ENCODE data around the gene UBE2L5. TPM values are rescaled to one million over a fixed set of nuclear protein-coding genes. Genes with fewer than 3 reads are reported as not detected.

The UBE2L5 gene
- total and polyA plus RNA-seq, 2 of the 8 experiments (the other 6 are each of a cell fraction or from before 2014, with no cell fraction given) = not detected

DNA sequence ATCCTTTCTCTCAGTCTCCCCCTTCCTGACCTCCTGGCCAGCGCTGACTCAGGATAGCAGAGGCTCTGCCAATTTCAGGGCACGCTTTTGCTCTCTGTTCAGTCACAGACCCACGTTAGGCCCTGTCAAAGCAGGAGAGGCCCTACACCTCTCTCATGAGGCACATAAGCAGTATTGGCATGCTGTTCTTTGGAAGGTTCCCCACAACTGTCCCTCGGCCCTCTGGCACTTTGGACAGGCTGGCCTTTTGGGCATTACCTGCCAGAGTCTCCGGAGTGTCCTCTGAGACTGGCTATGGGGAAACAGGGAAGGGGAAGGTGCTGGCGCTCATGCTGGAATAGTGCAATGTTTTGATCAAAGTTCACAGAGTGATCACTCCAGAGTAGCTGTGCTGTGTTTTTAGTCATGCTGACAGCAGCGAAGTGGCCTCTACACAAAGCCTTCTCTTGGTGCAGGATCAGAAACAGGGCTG is 23.7 kb upstream of the UBE2L5 start (continued):
- TF ChIP-seq, protein P1, sequence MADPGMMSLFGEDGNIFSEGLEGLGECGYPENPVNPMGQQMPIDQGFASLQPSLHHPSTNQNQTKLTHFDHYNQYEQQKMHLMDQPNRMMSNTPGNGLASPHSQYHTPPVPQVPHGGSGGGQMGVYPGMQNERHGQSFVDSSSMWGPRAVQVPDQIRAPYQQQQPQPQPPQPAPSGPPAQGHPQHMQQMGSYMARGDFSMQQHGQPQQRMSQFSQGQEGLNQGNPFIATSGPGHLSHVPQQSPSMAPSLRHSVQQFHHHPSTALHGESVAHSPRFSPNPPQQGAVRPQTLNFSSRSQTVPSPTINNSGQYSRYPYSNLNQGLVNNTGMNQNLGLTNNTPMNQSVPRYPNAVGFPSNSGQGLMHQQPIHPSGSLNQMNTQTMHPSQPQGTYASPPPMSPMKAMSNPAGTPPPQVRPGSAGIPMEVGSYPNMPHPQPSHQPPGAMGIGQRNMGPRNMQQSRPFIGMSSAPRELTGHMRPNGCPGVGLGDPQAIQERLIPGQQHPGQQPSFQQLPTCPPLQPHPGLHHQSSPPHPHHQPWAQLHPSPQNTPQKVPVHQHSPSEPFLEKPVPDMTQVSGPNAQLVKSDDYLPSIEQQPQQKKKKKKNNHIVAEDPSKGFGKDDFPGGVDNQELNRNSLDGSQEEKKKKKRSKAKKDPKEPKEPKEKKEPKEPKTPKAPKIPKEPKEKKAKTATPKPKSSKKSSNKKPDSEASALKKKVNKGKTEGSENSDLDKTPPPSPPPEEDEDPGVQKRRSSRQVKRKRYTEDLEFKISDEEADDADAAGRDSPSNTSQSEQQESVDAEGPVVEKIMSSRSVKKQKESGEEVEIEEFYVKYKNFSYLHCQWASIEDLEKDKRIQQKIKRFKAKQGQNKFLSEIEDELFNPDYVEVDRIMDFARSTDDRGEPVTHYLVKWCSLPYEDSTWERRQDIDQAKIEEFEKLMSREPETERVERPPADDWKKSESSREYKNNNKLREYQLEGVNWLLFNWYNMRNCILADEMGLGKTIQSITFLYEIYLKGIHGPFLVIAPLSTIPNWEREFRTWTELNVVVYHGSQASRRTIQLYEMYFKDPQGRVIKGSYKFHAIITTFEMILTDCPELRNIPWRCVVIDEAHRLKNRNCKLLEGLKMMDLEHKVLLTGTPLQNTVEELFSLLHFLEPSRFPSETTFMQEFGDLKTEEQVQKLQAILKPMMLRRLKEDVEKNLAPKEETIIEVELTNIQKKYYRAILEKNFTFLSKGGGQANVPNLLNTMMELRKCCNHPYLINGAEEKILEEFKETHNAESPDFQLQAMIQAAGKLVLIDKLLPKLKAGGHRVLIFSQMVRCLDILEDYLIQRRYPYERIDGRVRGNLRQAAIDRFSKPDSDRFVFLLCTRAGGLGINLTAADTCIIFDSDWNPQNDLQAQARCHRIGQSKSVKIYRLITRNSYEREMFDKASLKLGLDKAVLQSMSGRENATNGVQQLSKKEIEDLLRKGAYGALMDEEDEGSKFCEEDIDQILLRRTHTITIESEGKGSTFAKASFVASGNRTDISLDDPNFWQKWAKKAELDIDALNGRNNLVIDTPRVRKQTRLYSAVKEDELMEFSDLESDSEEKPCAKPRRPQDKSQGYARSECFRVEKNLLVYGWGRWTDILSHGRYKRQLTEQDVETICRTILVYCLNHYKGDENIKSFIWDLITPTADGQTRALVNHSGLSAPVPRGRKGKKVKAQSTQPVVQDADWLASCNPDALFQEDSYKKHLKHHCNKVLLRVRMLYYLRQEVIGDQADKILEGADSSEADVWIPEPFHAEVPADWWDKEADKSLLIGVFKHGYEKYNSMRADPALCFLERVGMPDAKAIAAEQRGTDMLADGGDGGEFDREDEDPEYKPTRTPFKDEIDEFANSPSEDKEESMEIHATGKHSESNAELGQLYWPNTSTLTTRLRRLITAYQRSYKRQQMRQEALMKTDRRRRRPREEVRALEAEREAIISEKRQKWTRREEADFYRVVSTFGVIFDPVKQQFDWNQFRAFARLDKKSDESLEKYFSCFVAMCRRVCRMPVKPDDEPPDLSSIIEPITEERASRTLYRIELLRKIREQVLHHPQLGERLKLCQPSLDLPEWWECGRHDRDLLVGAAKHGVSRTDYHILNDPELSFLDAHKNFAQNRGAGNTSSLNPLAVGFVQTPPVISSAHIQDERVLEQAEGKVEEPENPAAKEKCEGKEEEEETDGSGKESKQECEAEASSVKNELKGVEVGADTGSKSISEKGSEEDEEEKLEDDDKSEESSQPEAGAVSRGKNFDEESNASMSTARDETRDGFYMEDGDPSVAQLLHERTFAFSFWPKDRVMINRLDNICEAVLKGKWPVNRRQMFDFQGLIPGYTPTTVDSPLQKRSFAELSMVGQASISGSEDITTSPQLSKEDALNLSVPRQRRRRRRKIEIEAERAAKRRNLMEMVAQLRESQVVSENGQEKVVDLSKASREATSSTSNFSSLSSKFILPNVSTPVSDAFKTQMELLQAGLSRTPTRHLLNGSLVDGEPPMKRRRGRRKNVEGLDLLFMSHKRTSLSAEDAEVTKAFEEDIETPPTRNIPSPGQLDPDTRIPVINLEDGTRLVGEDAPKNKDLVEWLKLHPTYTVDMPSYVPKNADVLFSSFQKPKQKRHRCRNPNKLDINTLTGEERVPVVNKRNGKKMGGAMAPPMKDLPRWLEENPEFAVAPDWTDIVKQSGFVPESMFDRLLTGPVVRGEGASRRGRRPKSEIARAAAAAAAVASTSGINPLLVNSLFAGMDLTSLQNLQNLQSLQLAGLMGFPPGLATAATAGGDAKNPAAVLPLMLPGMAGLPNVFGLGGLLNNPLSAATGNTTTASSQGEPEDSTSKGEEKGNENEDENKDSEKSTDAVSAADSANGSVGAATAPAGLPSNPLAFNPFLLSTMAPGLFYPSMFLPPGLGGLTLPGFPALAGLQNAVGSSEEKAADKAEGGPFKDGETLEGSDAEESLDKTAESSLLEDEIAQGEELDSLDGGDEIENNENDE (IDR thresholded peaks at IDR 0.05; ENCODE audit: insufficient replicate concordance, low read length) = no peak
- no peak for TF ChIP-seq RAD21 (IDR thresholded peaks at IDR 0.05 in 1 of 2, conservative IDR thresholded peaks at IDR 0.05 in 1 of 2; ENCODE audit: low read depth in 2 of 2, low read length in 2 of 2)
- TF ChIP-seq EP300 (IDR thresholded peaks at IDR 0.05; ENCODE audit: borderline replicate concordance in 1 of 2, low read depth in 2 of 2, low read length in 2 of 2) = no peak
- TF ChIP-seq, protein P2, sequence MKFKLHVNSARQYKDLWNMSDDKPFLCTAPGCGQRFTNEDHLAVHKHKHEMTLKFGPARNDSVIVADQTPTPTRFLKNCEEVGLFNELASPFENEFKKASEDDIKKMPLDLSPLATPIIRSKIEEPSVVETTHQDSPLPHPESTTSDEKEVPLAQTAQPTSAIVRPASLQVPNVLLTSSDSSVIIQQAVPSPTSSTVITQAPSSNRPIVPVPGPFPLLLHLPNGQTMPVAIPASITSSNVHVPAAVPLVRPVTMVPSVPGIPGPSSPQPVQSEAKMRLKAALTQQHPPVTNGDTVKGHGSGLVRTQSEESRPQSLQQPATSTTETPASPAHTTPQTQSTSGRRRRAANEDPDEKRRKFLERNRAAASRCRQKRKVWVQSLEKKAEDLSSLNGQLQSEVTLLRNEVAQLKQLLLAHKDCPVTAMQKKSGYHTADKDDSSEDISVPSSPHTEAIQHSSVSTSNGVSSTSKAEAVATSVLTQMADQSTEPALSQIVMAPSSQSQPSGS (IDR thresholded peaks at IDR 0.05; ENCODE audit: low read length) = no peak
- no peak for TF ChIP-seq SRF (IDR thresholded peaks at IDR 0.05; ENCODE audit: low read depth, low read length)
- TF ChIP-seq EGR1 (IDR thresholded peaks at IDR 0.05; ENCODE audit: borderline replicate concordance, low read depth, low read length) = no peak
- no peak for TF ChIP-seq BACH1 (IDR thresholded peaks at IDR 0.05; ENCODE audit: low read length)
- no peak for TF ChIP-seq HDAC2 (IDR thresholded peaks at IDR 0.05; ENCODE audit: borderline replicate concordance in 1 of 2, low read depth in 2 of 2, low read length in 2 of 2)

Measured in H1 (cell line).